GM19328 (cell line): ENCODE data around the gene UTP14A.
"Not testable (repeated sequence)": the region's sequence is repeated elsewhere in the genome, so short reads cannot be mapped to it uniquely, and the experiment has no call there.

ENCODE experiments used
- ATAC-seq: cut with Tn5 transposase; IDR thresholded peaks from one replicate; pipeline ENCODE4 v1.9.1; 2021; ENCODE audit warnings: mild to moderate bottlenecking, moderate library complexity; ENCODE audit not compliant: unreplicated experiment

UTP14A gene, protein sequence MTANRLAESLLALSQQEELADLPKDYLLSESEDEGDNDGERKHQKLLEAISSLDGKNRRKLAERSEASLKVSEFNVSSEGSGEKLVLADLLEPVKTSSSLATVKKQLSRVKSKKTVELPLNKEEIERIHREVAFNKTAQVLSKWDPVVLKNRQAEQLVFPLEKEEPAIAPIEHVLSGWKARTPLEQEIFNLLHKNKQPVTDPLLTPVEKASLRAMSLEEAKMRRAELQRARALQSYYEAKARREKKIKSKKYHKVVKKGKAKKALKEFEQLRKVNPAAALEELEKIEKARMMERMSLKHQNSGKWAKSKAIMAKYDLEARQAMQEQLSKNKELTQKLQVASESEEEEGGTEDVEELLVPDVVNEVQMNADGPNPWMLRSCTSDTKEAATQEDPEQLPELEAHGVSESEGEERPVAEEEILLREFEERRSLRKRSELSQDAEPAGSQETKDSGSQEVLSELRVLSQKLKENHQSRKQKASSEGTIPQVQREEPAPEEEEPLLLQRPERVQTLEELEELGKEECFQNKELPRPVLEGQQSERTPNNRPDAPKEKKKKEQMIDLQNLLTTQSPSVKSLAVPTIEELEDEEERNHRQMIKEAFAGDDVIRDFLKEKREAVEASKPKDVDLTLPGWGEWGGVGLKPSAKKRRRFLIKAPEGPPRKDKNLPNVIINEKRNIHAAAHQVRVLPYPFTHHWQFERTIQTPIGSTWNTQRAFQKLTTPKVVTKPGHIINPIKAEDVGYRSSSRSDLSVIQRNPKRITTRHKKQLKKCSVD

DNA sequence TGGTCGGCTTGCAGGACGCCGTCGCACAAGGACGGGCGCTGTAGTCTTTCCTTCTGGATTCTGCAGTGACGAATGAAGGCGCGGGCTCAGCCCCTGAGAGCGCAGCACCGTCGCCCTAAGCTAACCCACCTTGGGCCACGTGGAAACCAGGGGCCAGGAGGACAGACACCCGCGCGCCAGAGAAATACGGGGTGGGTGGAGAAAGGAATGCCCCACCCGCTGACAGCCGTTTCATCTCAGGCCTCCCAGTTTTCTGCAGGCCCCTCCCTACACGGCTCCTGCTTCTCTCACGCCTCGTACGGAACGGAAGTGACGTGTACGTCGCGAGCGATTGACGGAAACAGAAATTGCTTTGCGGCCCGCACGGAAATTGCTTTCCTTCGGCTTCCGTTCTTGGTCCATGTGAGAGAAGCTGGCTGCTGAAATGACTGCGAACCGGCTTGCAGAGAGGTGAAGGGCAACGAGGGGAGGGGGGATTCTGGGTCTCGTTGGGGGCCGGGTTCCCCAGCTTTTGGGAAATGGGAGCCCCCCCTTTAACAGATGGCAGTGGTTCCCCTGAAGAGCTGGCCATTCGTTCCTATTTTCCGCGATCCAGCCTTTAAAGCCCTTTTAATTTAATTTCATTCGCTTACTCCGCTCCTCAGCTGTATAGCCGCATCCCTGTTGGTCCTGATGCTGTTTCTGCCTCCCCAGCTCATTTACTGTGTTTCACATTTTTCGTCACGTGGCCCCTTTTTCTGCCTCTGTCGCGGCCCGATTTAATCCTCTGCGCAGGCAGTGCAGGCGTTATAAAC is at the start of gene UTP14A:
UTP14A (plus strand) TSS at position 378 of the 794 bp plus-strand sequence; CDS start at position 425, 47 bp downstream.
- ATAC-seq, result peak; percentile 93

DNA sequence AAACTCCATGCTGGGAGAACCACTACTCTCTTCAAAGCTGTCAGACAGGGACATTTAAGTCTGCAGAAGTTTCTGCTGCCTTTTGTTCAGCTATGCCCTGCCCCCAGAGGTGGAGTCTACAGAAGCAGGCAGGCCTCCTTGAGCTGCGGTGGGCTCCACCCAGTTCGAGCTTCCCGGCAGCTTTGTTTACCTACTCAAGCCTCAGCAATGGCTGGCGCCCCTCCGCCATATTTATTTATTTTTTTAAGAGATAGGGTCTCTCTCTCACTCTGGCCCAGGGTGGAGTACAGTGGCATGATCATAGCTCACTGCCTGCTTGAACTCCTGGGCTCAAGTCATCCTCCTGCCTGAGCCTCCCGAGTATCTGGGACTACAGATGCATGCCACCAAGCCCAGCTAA is 46.8 kb upstream of the UTP14A start:
- ATAC-seq, result not testable (repeated sequence)

DNA sequence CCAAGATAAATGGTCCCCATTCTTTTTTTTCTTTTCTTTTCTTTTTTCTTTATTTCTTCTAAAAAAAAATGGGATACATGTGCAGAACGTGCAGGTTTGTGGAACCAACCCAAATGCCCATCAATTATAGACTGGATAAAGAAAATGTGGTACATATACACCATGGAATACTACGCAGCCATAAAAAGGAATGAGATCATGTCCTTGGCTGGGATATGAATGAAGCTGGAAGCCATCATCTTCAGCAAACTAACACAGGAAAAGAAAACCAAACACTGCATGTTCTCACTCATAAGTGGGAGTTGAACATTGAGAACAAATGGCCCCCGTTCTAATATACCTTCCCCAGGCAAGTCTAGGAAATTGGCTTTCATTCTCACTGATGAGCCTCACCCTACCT is 39.6 kb upstream of the UTP14A start:
- ATAC-seq, result not testable (repeated sequence)

DNA sequence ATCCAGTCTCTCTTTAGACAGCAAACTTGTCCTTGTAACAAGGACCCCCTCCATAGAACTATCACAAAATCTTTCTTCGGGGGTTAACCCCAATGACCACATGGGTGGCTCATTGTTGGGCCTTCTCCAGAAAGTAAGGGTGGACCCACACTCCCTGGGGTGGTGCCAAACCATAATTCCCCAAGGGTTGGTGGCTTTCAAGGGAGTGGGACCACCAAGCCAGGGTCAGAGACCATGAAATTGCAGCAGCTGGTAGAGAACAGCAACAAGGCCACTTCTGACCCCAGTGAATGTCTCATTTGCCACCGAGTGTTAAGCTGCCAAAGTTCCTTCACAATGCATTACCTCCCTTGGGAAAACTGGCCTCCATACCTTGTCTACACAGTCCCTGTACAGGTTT is 33.4 kb upstream of the UTP14A start:
- no peak for ATAC-seq

DNA sequence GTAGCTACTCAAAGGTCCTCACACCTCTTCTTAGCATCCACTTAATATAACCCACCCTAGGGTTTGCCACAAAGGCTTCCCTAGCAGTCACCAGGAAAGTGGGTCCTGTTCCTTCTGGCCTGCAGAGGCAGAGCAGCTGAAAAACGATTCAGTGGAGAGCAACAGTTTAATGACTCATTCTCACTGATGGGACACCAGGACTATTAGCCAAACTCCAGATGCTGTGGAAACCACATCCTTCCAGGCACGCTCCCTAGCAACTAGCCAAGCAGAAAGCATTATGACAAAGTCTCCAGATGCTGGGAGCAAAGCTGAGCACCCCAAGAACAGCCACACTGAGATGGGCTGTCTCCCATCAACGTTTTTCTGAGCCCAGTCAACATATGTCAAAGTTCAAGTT is 30.3 kb upstream of the UTP14A start:
- ATAC-seq, result no peak

DNA sequence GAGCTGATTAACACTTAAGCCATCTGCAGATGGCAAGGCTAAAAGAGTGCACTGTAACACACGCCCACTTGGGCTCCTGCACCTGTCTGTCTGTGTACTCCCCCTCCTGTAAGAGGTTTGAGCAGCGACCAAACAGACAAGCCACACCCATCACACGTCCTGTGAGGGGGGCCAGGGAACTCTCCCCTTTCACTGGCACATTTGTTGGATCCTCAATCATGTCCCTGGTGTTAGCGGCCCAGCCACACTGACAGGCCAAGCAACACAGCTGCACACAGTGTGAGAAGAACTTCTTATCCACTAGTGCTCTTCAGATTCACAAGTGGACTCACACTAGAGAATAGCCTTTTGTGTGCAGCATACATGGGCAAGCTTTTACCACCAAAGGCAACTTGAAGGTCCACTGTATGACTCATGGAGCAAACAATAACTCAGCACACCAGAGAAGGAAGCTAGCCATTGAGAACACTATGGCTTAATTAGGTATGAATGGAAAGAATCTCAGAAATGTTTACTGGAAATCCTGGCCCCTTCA is 29.1 kb upstream of the UTP14A start:
- no peak for ATAC-seq

DNA sequence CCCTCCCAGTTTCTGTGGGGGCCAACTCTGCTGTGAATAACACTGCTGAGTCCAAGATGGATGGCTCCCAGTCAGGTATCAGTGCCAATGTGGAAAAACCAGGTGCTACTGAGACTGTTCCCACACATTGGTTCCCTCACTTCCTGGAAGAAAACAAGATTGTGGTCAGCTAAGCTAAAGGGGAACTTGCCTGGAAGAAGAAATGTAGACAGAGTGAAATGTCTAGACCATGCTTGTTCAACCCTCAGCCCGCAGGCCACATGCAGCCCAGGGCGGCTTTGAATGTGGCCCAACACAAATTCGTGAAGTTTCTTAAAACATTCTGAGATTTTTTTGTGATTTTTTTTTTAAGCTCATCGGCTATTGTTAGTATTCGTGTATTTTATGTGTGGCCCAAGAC is 28.6 kb upstream of the UTP14A start:
- no peak for ATAC-seq

DNA sequence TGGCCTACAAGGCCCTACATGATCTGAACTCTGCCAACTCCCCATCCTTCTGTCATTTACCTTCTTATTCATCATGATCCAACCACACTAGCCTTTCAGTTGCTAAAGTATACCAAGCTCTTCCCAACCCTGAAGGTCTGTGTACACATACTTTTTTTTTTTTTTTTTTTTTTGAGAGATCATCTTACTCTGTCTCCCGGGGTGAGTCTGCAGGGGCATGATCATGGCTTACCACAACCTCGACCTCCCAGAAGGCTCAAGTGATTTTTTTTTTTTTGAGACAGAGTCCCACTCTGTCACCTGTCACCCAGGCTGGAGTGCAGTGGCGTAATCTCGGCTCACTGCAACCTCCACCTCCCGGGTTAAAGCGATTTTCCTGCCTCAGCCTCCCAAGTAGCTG is 5.9 kb upstream of the UTP14A start:
- ATAC-seq, result no peak

DNA sequence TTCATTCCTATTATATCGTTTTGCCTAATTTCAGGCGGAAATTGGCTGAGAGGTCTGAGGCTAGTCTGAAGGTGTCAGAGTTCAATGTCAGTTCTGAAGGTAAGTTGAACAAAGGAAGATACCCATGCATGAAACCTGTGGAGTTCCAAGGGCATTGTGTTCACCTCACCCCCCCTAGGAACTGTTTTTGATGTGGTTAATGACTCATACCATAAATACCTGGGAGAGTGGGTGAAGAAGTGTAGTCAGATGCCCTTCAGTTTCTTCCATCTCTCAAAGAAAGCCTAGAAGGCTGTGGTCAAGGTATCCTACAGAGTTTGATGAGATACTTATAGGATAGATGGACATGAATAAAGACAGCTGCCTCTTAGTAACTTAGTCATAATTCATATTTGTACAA is 2.7 kb downstream of the UTP14A start:
- ATAC-seq, result no peak

DNA sequence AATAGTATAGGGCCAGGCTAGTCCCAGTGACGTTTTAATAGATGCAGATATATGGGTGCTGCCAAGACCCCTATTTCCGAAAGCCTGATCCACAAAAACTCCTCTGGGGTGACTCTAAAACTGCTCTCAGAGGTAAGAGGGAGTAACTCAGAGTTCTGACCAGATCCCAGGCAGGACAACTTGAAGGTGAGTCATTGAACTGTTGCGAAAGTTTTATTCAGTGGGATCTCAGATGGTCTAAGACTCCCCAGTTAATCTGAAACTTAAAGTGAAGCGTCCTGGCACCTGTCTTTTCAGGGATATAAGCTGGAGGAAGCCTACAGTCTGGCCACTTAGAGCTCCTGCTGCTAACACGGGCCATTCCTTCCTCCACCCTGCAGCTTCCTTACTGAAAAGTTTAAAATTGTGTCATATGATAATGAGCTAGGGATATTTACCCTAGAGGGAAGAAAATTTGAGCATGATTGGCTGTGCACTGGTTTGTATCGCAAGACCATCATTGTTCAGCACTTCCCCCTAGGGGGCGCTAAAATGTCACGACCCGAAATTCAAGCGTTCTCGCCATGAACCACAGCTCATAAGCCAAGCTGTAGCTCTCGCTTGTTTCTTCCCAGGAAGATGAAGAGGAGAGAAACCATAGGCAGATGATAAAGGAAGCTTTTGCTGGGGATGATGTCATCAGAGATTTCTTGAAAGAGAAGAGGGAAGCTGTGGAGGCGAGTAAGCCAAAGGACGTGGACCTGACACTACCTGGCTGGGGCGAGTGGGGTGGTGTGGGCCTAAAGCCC is 19.5 kb downstream of the UTP14A start:
- no peak for ATAC-seq

DNA sequence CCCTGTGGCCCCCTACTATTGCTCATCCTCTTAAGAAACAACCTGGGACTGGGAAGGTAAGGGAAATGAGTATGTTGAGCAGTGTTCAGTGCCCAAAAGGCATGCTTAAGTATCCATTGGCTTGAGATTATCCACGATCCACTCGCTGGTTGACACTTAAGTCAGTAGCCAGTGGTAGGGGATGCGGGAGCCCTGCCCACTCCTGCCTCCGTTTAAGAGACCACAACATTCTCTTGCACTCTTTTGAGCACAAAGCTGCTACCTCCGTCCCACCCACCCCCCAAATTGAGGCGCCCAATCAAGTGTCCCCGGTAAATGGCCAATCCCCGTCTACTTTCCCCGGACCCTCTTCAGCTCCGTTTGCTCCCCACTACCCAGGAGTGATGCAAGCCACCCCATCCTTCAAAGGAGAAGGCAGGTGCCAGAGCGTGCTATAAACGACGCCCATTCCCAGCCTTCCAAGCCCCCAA is 25.0 kb downstream of the UTP14A start:
- ATAC-seq, result no peak

DNA sequence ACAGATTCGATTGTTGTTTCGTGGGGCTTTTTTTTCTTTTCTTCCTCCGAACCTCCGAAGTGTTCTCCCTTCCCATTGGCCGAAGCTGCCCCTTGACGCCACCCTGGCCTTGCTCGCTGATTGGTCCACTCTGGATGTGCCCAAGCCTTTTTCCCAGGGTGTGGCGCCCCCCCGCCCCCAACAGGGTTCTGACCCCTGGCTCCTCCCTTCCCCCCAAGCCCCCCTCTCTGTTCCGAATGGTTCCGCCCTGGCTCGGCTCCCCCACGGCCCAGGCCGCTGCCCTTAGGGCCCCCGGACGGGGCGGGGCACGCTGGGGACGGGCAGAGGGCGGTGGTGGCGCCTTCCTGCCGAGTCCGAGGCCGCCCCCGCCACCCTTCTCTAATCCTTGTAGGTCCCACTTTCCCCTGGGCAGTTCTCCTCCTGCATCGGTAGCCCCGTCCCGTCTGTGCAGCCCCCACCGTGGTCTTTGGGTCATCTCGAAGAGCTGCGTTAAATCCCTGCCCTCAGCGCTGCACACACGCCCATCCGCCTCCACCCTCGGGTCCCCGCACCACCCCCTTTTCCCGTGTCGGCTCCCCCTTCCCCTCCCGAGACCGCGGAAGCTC is 25.5 kb downstream of the UTP14A start:
- ATAC-seq, result peak; percentile 52

DNA sequence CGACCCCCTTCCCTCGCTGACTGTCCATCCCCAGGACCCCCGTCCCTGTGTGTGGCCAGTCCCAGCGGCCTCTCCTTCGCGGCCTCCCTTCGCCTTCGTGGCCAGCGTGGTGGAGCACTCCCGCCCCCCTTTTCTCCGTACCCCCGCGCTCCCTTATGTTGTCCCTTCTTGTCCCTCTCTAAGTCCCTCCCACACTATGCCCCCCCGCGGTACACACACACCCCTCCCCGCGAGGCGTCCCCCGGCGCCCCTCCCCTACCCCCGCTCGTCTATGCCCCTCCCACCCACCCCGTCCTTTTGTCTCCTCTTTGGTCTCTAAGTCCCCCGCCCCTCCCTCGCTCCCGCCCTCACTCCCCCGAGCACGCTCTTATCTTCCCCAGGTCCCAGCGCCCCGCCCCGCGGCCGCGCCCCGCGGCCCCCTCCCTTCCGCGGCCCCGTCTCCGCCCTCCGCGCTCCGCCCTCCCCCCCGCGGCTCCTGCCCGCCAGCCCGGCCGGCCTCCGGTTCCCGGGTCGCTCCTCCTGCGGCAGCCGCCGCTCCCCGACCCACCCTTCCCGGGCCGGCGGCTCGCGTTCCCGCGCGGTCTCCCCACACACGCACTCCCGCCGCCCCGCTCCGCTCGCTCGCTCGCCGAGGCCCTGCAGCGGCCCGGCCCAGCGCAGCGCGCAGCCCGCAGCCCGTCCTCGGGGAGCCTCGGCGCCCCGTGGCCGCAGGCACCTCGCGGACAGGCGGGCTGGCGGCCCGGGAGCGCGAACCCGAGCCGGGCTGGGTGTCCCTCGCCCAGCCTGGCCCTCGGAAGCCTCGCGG is 26.3 kb downstream of the UTP14A start:
- peak; percentile 46 for ATAC-seq

DNA sequence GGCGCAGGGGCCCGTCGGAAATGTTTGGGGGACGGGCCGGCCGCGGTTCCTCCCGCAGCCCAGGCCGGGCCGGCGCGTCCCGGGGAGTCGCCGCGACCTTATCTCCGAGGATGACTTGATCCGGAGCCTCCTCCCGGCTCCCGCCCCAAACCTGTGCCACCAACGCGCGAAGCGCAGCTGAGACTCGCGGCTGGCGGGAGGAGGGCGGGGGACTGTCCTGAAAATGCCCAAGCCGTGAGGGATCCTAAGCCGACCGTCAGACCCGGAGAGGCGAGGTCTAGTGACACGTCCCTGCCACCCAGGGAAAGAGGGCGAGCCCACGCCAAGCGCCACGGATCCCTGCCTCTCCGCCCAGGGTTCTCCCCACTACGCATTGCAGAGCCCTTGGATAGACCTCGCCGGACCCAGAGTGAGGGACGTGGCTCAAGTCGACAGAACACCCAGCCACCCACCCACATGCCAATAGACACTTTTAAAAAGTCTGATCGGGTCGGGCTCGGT is 26.9 kb downstream of the UTP14A start:
- ATAC-seq, result no peak

DNA sequence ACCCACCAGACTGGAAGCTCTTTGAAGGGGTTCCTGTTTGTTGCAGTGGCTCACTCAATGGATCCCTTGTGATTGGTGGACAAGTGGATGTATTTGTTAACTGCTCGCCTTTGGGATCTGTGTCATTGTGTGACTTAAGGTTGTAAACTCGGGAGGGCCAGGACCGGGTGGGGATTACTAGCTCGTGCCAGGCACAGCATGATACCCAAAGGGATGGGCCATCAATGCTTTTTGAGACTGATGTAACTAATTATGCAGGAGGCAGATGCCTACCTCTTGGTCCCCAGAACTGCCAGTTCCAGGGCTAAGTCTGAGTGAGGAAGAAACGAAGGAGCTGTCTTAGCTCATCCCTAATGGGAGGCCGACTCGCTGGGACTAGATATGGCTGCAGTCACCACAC is 27.7 kb downstream of the UTP14A start:
- ATAC-seq, result no peak

DNA sequence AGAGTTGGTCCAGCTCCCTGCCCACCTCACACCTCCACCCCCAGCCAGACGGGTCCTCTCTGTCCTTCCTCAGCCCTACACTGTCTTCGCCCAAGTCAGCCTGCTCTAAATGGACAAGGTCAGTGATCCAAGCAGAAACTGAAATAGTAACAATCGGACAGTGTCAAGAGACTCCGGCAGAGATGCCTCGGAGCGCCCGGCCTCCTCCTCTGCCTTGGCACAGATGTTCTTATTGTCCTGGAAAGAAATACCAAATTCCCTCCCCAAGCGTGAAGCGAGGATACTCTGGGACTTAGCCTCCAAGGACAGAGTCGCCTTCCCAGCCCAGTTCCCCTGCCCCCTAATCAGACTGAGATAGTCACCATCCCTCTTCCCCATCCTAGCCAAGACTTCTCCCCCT is 28.5 kb downstream of the UTP14A start:
- ATAC-seq, result no peak

DNA sequence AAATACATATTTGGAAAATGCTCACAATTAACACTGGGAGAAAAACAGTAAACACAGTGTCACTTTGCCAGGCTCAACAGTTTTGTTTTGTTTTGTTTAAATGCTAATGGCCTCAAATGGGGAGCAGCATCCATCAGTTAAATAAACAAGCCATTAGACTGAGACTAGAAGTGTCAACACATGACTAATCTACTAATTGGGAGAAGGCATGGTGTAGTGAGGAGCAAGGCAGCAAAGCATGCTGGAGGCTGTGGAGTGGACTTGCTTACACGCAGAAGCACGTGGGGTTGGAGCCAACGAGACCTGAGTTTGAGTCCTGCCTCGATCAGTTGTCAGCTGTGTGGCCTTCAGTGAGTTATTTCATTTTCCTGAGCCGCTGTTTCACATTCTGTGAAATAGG is 29.0 kb downstream of the UTP14A start:
- no peak for ATAC-seq

DNA sequence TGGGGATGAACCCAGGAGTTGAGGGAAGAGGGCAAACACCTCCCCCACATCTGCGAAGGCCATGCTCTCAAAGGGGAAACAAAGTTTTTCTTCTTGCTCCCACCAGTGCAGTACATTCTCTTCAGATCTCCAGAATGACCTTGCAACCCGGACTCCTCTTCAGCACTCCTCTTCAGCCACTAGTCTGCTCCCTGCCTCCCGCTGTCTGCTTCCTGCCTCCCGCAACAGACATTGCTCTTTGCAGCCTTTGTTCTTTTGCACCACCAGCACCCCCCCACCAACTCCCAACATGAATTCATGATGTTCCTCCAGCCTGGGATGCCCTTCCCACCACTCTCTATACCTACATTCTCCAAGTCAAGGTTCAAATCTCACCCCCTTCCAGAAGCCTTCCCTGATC is 32.1 kb downstream of the UTP14A start:
- no peak for ATAC-seq

DNA sequence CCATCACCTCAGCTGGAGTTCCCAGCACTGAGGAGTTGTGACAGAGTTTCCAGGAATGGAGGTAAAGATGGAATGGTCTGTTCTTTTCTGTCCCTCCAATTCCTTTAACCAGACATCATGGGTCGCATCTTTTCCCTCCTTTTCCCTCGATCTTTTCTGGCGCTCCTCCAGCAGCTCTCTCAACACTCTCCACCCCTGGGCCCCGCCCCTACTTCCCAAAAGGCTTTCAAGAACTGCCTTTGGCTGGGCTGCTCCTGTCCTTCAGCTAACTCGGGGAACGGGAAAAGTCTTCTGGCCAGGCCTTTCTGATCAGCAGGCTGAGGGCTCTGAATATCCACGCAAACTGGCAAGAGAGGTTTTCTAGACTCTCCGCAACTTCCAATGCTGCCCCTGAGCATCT is 34.0 kb downstream of the UTP14A start:
- ATAC-seq, result no peak
